Mammary epithelial cell (primary cell): ENCODE measurements around the gene ATG5.
A peak's percentile ranks its signal among the peaks of the same experiment; 100 is the strongest.

Experiments used
- EZH2 ChIP-seq: IDR thresholded peaks from 2 replicates; pipeline ENCODE4 v1.6.1; 2012; ENCODE audit warnings: low read length, inconsistent platforms, borderline replicate concordance
- TF ChIP-seq, protein P1 (sequence below), 2 donors: IDR thresholded peaks in 1 of 2; conservative IDR thresholded peaks in 1 of 2; 2 replicates each; pipeline ENCODE4 v1.5.1; 2011 to 2012; ENCODE audit warnings: inconsistent platforms in 2 of 2, low read length in 2 of 2, mild to moderate bottlenecking in 2 of 2, control low read depth in 1 of 2, low read depth in 1 of 2; ENCODE audit not compliant: insufficient read depth in 1 of 2; ENCODE audit errors: extremely low read depth in 1 of 2

GRCh38 chr6:106360410-106360988 lies 34.9 kb upstream of the ATG5 start, which contains the start of gene CRYBG1:
- no peak for TF ChIP-seq EZH2
- TF ChIP-seq, protein P1, sequence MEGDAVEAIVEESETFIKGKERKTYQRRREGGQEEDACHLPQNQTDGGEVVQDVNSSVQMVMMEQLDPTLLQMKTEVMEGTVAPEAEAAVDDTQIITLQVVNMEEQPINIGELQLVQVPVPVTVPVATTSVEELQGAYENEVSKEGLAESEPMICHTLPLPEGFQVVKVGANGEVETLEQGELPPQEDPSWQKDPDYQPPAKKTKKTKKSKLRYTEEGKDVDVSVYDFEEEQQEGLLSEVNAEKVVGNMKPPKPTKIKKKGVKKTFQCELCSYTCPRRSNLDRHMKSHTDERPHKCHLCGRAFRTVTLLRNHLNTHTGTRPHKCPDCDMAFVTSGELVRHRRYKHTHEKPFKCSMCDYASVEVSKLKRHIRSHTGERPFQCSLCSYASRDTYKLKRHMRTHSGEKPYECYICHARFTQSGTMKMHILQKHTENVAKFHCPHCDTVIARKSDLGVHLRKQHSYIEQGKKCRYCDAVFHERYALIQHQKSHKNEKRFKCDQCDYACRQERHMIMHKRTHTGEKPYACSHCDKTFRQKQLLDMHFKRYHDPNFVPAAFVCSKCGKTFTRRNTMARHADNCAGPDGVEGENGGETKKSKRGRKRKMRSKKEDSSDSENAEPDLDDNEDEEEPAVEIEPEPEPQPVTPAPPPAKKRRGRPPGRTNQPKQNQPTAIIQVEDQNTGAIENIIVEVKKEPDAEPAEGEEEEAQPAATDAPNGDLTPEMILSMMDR (conservative IDR thresholded peaks at IDR 0.05 in 1 of 2, IDR thresholded peaks at IDR 0.05 in 1 of 2; ENCODE audit: extremely low read depth in 1 of 2, insufficient read depth in 1 of 2, low read depth in 1 of 2, low read length in 2 of 2) = peak; percentile 71 to 89
